H1 (cell line): Measurements from ENCODE around the gene SERPINH1. TPM values are rescaled to one million over a fixed set of nuclear protein-coding genes. Genes with fewer than 3 reads are reported as not detected.

Experiments used
- KDM4A ChIP-seq: IDR thresholded peaks from one replicate; pipeline ENCODE4 v1.7.1; 2012; ENCODE audit warnings: low read depth, mild to moderate bottlenecking, moderate library complexity, low read length, inconsistent platforms; ENCODE audit not compliant: severe bottlenecking
- POU5F1 ChIP-seq: IDR thresholded peaks from 2 replicates; pipeline ENCODE4 v1.6.1; 2011; ENCODE audit warnings: low read depth, mild to moderate bottlenecking, low read length, moderate library complexity
- RXRA ChIP-seq: IDR thresholded peaks from 2 replicates; pipeline ENCODE4 v1.6.1; 2011; ENCODE audit warnings: low read depth, mild to moderate bottlenecking, low read length, moderate library complexity; ENCODE audit not compliant: insufficient read depth
- SIRT6 ChIP-seq: IDR thresholded peaks from one replicate; pipeline ENCODE4 v1.7.1; 2012; ENCODE audit warnings: low read length, inconsistent platforms
- TCF12 ChIP-seq: IDR thresholded peaks from 2 replicates; pipeline ENCODE4 v1.6.1; 2011; ENCODE audit warnings: low read depth, mild to moderate bottlenecking, low read length
- polyA plus RNA-seq, 7 experiments: library from polyadenylated mRNA; depleted of rRNA in 3 of 7; stranded (reverse) in 5 of 7; unstranded in 2 of 7; fragments of >200 nt in 5 of 7; fragments of 200-250 nt in 2 of 7; gene quantifications; 1 replicate in 5 of 7; 2 replicates in 1 of 7; 4 replicates in 1 of 7; pipeline versions ENCODE4 v1.2.1 to v1.2.3, GENCODE V29; 2011 to 2013; ENCODE audit warnings: missing spikeins in 2 of 7, mixed read lengths in 2 of 7
- total RNA-seq: library from RNA; stranded (reverse); fragmentation: NEBNext Ultra II Directional; extraction: Animal tissue kit (Norgen Biotek cat#: 25700); gene quantifications from 2 replicates; pipeline ENCODE4 v1.2.1, GENCODE V29; 2021
- TF ChIP-seq, protein P1 (sequence below): fragments of 300-600 bp; sonication (generic); IDR thresholded peaks from 2 replicates; pipeline ENCODE4 v1.7.1; 2012; ENCODE audit warnings: low read length, moderate library complexity, mild to moderate bottlenecking, inconsistent platforms; ENCODE audit not compliant: insufficient replicate concordance

SERPINH1 gene
- total and polyA plus RNA-seq, 2 of the 8 experiments (the other 6 are each of a cell fraction or from before 2014, with no cell fraction given), result 420 to 621 TPM

DNA sequence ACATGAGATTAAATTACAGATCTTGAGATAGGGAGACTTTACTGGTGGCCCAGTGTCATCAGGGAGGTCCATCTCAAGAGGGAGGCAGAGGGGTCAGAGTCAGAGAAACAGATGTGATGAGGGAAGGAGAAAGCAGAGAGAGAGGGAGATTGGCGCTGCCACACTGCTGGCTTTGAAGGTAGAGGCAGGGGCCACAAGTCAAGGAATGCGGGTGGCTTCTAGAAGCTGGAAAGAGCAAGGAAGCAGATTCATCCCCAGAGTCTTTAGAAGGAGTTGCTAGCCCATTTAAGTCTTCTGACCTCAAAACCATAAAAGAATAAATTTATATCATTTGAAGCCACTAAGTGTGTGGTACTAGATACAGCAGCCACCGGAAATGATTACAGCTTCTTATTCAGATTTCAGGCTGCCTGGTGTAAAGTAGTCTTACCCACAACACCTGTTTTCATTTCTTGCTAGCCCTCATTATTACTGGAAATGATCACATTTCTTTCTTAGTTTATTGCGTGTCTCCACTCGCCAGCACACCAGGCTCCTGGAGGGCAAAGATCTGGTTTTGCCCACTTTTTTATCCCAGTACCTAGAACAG is 12.6 kb upstream of the SERPINH1 start (continued):
- TF ChIP-seq, protein P1, sequence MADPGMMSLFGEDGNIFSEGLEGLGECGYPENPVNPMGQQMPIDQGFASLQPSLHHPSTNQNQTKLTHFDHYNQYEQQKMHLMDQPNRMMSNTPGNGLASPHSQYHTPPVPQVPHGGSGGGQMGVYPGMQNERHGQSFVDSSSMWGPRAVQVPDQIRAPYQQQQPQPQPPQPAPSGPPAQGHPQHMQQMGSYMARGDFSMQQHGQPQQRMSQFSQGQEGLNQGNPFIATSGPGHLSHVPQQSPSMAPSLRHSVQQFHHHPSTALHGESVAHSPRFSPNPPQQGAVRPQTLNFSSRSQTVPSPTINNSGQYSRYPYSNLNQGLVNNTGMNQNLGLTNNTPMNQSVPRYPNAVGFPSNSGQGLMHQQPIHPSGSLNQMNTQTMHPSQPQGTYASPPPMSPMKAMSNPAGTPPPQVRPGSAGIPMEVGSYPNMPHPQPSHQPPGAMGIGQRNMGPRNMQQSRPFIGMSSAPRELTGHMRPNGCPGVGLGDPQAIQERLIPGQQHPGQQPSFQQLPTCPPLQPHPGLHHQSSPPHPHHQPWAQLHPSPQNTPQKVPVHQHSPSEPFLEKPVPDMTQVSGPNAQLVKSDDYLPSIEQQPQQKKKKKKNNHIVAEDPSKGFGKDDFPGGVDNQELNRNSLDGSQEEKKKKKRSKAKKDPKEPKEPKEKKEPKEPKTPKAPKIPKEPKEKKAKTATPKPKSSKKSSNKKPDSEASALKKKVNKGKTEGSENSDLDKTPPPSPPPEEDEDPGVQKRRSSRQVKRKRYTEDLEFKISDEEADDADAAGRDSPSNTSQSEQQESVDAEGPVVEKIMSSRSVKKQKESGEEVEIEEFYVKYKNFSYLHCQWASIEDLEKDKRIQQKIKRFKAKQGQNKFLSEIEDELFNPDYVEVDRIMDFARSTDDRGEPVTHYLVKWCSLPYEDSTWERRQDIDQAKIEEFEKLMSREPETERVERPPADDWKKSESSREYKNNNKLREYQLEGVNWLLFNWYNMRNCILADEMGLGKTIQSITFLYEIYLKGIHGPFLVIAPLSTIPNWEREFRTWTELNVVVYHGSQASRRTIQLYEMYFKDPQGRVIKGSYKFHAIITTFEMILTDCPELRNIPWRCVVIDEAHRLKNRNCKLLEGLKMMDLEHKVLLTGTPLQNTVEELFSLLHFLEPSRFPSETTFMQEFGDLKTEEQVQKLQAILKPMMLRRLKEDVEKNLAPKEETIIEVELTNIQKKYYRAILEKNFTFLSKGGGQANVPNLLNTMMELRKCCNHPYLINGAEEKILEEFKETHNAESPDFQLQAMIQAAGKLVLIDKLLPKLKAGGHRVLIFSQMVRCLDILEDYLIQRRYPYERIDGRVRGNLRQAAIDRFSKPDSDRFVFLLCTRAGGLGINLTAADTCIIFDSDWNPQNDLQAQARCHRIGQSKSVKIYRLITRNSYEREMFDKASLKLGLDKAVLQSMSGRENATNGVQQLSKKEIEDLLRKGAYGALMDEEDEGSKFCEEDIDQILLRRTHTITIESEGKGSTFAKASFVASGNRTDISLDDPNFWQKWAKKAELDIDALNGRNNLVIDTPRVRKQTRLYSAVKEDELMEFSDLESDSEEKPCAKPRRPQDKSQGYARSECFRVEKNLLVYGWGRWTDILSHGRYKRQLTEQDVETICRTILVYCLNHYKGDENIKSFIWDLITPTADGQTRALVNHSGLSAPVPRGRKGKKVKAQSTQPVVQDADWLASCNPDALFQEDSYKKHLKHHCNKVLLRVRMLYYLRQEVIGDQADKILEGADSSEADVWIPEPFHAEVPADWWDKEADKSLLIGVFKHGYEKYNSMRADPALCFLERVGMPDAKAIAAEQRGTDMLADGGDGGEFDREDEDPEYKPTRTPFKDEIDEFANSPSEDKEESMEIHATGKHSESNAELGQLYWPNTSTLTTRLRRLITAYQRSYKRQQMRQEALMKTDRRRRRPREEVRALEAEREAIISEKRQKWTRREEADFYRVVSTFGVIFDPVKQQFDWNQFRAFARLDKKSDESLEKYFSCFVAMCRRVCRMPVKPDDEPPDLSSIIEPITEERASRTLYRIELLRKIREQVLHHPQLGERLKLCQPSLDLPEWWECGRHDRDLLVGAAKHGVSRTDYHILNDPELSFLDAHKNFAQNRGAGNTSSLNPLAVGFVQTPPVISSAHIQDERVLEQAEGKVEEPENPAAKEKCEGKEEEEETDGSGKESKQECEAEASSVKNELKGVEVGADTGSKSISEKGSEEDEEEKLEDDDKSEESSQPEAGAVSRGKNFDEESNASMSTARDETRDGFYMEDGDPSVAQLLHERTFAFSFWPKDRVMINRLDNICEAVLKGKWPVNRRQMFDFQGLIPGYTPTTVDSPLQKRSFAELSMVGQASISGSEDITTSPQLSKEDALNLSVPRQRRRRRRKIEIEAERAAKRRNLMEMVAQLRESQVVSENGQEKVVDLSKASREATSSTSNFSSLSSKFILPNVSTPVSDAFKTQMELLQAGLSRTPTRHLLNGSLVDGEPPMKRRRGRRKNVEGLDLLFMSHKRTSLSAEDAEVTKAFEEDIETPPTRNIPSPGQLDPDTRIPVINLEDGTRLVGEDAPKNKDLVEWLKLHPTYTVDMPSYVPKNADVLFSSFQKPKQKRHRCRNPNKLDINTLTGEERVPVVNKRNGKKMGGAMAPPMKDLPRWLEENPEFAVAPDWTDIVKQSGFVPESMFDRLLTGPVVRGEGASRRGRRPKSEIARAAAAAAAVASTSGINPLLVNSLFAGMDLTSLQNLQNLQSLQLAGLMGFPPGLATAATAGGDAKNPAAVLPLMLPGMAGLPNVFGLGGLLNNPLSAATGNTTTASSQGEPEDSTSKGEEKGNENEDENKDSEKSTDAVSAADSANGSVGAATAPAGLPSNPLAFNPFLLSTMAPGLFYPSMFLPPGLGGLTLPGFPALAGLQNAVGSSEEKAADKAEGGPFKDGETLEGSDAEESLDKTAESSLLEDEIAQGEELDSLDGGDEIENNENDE, result no peak
- no peak for TF ChIP-seq KDM4A
- TF ChIP-seq TCF12, result no peak
- no peak for TF ChIP-seq RXRA
- TF ChIP-seq SIRT6, result no peak
- TF ChIP-seq POU5F1, result no peak
